ENCODE data around the gene SEC61G.

GRCh38 chr7:54729107-54729506, 29.9 kb downstream of the SEC61G start:
- no peak for TF ChIP-seq CTCF (IDR thresholded peaks at IDR 0.05)
- no peak for TF ChIP-seq ZFX (IDR thresholded peaks at IDR 0.05; ENCODE audit: borderline replicate concordance)
